NB4 (cell line): Measurements from ENCODE around the gene CALHM3.

ENCODE experiments used
- MYC ChIP-seq: IDR thresholded peaks from 2 replicates; pipeline ENCODE4 v1.6.1; 2011; ENCODE audit warnings: low read depth, low read length
- POLR2A ChIP-seq: IDR thresholded peaks from 2 replicates; pipeline ENCODE4 v1.6.1; 2011; ENCODE audit warnings: mild to moderate bottlenecking; ENCODE audit not compliant: insufficient read length; ENCODE audit errors: extremely low read depth
- TF ChIP-seq, protein P1 (sequence below): IDR thresholded peaks from one replicate; pipeline ENCODE4 v1.5.1; 2012; ENCODE audit warnings: low read depth, low read length
- TF ChIP-seq, protein P2 (sequence below): IDR thresholded peaks from 2 replicates; pipeline ENCODE4 v1.6.1; 2011; ENCODE audit warnings: low read depth, low read length

DNA sequence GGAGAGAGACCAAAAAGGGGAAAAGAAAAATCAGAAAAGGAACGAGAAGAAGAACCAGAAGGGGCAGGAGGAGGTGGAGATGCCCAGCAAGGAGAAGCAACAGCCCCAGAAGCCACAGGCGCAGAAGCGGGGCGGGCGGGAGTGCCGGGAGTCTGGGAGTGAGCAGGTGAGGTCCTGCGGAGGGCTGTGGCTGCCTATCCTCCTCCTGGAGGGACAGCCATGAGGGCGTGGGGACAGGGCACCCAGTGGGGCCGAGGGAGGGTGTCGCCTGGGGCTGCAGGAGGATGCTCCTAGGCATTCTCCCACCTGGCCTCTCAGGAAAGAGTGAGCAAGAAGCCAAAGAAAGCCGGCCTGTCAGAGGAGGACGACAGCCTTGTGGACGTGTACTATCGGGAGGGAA is 38.6 kb downstream of the CALHM3 start:
- TF ChIP-seq, protein P1, sequence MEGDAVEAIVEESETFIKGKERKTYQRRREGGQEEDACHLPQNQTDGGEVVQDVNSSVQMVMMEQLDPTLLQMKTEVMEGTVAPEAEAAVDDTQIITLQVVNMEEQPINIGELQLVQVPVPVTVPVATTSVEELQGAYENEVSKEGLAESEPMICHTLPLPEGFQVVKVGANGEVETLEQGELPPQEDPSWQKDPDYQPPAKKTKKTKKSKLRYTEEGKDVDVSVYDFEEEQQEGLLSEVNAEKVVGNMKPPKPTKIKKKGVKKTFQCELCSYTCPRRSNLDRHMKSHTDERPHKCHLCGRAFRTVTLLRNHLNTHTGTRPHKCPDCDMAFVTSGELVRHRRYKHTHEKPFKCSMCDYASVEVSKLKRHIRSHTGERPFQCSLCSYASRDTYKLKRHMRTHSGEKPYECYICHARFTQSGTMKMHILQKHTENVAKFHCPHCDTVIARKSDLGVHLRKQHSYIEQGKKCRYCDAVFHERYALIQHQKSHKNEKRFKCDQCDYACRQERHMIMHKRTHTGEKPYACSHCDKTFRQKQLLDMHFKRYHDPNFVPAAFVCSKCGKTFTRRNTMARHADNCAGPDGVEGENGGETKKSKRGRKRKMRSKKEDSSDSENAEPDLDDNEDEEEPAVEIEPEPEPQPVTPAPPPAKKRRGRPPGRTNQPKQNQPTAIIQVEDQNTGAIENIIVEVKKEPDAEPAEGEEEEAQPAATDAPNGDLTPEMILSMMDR: no peak
- TF ChIP-seq, protein P2, sequence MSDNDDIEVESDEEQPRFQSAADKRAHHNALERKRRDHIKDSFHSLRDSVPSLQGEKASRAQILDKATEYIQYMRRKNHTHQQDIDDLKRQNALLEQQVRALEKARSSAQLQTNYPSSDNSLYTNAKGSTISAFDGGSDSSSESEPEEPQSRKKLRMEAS: no peak
- TF ChIP-seq POLR2A (no peak), MYC (no peak)
